IMR-90 (cell line): ENCODE results near the gene ENPEP. TPM values are rescaled to one million over a fixed set of nuclear protein-coding genes. Genes with fewer than 3 reads are reported as not detected.

ENCODE experiments used
- ATAC-seq: fragments of 200-7000 bp; cut with Tn5 transposase; 2 replicates; pipeline ENCODE4 v1.9.1; 2020; ENCODE audit warnings: low read depth, mild to moderate bottlenecking, moderate library complexity
- BruUV-seq: library from RNA; stranded (reverse); fragments of 400-500 nt; replicated peaks from 2 replicates; lab custom pipeline; 2021; lab: Mats Ljungman, UMichigan
- CTCF ChIA-PET: fragments of 300-600 bp; formaldehyde crosslinking; extraction: SDS; loops from one replicate; lab custom pipeline; 2021; ENCODE audit warnings: antibody characterized with exemption; lab: Yijun Ruan, JAX
- POLR2A ChIA-PET: fragments of 300-600 bp; sonication (Branson Sonifier 250); formaldehyde crosslinking; loops from one replicate; lab custom pipeline; 2022; ENCODE audit warnings: antibody characterized with exemption; ENCODE audit not compliant: unreplicated experiment; lab: Charles Lee
- DNase-seq: peaks from one replicate; pipeline ENCODE4 v3.0.0; 2013
- H2AFZ ChIP-seq: replicated peaks from 2 replicates; pipeline ENCODE3; 2013; ENCODE audit warnings: low read length, mild to moderate bottlenecking; ENCODE audit not compliant: poor library complexity
- H2AK5ac ChIP-seq: 2 replicates; pipeline ENCODE4 v1.6.1; 2013; ENCODE audit warnings: low read depth, low read length, inconsistent platforms
- H2AK9ac ChIP-seq: replicated peaks from 2 replicates; pipeline ENCODE3; 2013; ENCODE audit warnings: mild to moderate bottlenecking, low read depth, low read length, moderate library complexity; ENCODE audit not compliant: poor library complexity
- H2BK120ac ChIP-seq: 2 replicates; pipeline ENCODE4 v1.6.1; 2013; ENCODE audit warnings: low read depth, low read length, inconsistent platforms
- H2BK15ac ChIP-seq: 3 replicates; pipeline ENCODE4 v1.6.1; 2013; ENCODE audit warnings: low read depth, low read length, inconsistent platforms
- H2BK20ac ChIP-seq: 2 replicates; pipeline ENCODE4 v1.6.1; 2013; ENCODE audit warnings: low read depth, mild to moderate bottlenecking, inconsistent platforms, low read length, moderate library complexity
- H2BK5ac ChIP-seq: 2 replicates; pipeline ENCODE4 v1.6.1; 2013; ENCODE audit warnings: mild to moderate bottlenecking, low read depth, low read length, inconsistent platforms; ENCODE audit not compliant: poor library complexity, severe bottlenecking
- H3K14ac ChIP-seq: replicated peaks from 2 replicates; pipeline ENCODE4 v1.6.1; 2013; ENCODE audit warnings: low read depth, low read length, inconsistent platforms
- H3K18ac ChIP-seq: 2 replicates; pipeline ENCODE4 v1.6.1; 2013; ENCODE audit warnings: low read depth, low read length, control low read depth
- H3K23ac ChIP-seq: 2 replicates; pipeline ENCODE4 v1.6.1; 2013; ENCODE audit warnings: low read depth, low read length, inconsistent platforms
- H3K27ac ChIP-seq: 2 replicates; pipeline ENCODE4 v1.5.1; 2013; ENCODE audit warnings: mild to moderate bottlenecking, control low read depth, low read length; ENCODE audit not compliant: insufficient read depth
- H3K27me3 ChIP-seq: 2 replicates; pipeline ENCODE4 v1.6.1; 2013; ENCODE audit warnings: low read length; ENCODE audit not compliant: control insufficient read depth, insufficient read depth
- H3K36me3 ChIP-seq: 2 replicates; pipeline ENCODE4 v1.6.1; 2013; ENCODE audit warnings: low read length, mixed read lengths; ENCODE audit not compliant: control insufficient read depth, insufficient read depth
- H3K4ac ChIP-seq: 2 replicates; pipeline ENCODE4 v1.6.1; 2013; ENCODE audit warnings: low read depth, low read length, inconsistent platforms
- H3K4me1 ChIP-seq: 2 replicates; pipeline ENCODE4 v1.6.1; 2013; ENCODE audit warnings: low read length, mixed read lengths; ENCODE audit not compliant: control insufficient read depth, insufficient read depth
- H3K4me2 ChIP-seq: 2 replicates; pipeline ENCODE4 v1.6.1; 2013; ENCODE audit warnings: low read depth, mild to moderate bottlenecking, control low read depth, low read length, moderate library complexity
- H3K4me3 ChIP-seq: 2 replicates; pipeline ENCODE4 v1.5.1; 2013; ENCODE audit warnings: low read depth, mild to moderate bottlenecking, control low read depth, low read length, moderate library complexity; ENCODE audit not compliant: insufficient read depth
- H3K56ac ChIP-seq: 2 replicates; pipeline ENCODE4 v1.6.1; 2013; ENCODE audit warnings: low read length, inconsistent platforms; ENCODE audit not compliant: insufficient read depth; ENCODE audit errors: extremely low read depth
- H3K79me1 ChIP-seq, 2 experiments: 2 replicates each; pipeline ENCODE4 v1.6.1; 2013; ENCODE audit warnings: low read length in 2 of 2, inconsistent platforms in 1 of 2, low read depth in 1 of 2
- H3K9ac ChIP-seq: 2 replicates; pipeline ENCODE4 v1.6.1; 2013; ENCODE audit warnings: low read depth, low read length, control low read depth
- H3K9me1 ChIP-seq: 2 replicates; pipeline ENCODE4 v1.6.1; 2013; ENCODE audit warnings: low read length, inconsistent platforms; ENCODE audit not compliant: insufficient read depth
- H3K9me3 ChIP-seq: 2 replicates; pipeline ENCODE4 v1.6.1; 2013; ENCODE audit warnings: low read length; ENCODE audit not compliant: control insufficient read depth, insufficient read depth
- H4K20me1 ChIP-seq: 2 replicates; pipeline ENCODE4 v1.6.1; 2013; ENCODE audit warnings: low read length, inconsistent platforms; ENCODE audit not compliant: insufficient read depth
- H4K5ac ChIP-seq: 2 replicates; pipeline ENCODE4 v1.6.1; 2013; ENCODE audit warnings: mild to moderate bottlenecking, low read depth, low read length, control low read depth
- H4K8ac ChIP-seq, 2 experiments: 2 replicates each; pipeline ENCODE4 v1.6.1; 2013; ENCODE audit warnings: low read depth in 2 of 2, low read length in 2 of 2, control low read depth in 1 of 2, inconsistent platforms in 1 of 2
- H4K91ac ChIP-seq: 2 replicates; pipeline ENCODE4 v1.6.1; 2013; ENCODE audit warnings: low read depth, low read length, inconsistent platforms; ENCODE audit not compliant: insufficient read depth
- BHLHE40 ChIP-seq: fragments of 150-350 bp; IDR thresholded peaks from 2 replicates; pipeline ENCODE4 v1.6.1; 2016; ENCODE audit warnings: mild to moderate bottlenecking, low read depth, low read length
- CEBPB ChIP-seq: IDR thresholded peaks from 2 replicates; pipeline ENCODE4 v1.6.1; 2012; ENCODE audit warnings: low read depth, low read length, improper control_type of control experiment
- CHD1 ChIP-seq: IDR thresholded peaks from 2 replicates; pipeline ENCODE4 v1.6.1; 2012; ENCODE audit warnings: low read depth, low read length, improper control_type of control experiment
- FOS ChIP-seq: fragments of 150-350 bp; IDR thresholded peaks from 2 replicates; pipeline ENCODE4 v1.6.1; 2016; ENCODE audit warnings: low read depth, low read length
- MAFK ChIP-seq: IDR thresholded peaks from 2 replicates; pipeline ENCODE4 v1.6.1; 2012; ENCODE audit warnings: low read depth, low read length, improper control_type of control experiment
- MXI1 ChIP-seq: IDR thresholded peaks from 2 replicates; pipeline ENCODE4 v1.6.1; 2012; ENCODE audit warnings: low read depth, mild to moderate bottlenecking, low read length, moderate library complexity, borderline replicate concordance
- NFE2L2 ChIP-seq: fragments of 150-350 bp; IDR thresholded peaks from 2 replicates; pipeline ENCODE4 v1.6.1; 2016; ENCODE audit warnings: low read depth, mild to moderate bottlenecking, low read length
- POLR2A ChIP-seq: IDR thresholded peaks from 2 replicates; pipeline ENCODE4 v1.6.1; 2012; ENCODE audit warnings: mild to moderate bottlenecking, low read depth, low read length
- RAD21 ChIP-seq: IDR thresholded peaks from 2 replicates; pipeline ENCODE4 v1.6.1; 2012; ENCODE audit warnings: low read length, improper control_type of control experiment
- RCOR1 ChIP-seq: IDR thresholded peaks from 2 replicates; pipeline ENCODE4 v1.6.1; 2012; ENCODE audit warnings: mild to moderate bottlenecking, low read length, improper control_type of control experiment; ENCODE audit not compliant: insufficient replicate concordance
- RFX5 ChIP-seq: IDR thresholded peaks from 2 replicates; pipeline ENCODE4 v1.8.0; 2012; ENCODE audit warnings: low read depth, mild to moderate bottlenecking, low read length, moderate library complexity
- SMC3 ChIP-seq: fragments of 150-350 bp; IDR thresholded peaks from 2 replicates; pipeline ENCODE4 v1.6.1; 2016; ENCODE audit warnings: low read depth, mild to moderate bottlenecking, antibody characterized with exemption, low read length, moderate library complexity
- WGBS, 2 experiments: methylation state at CpG; one replicate each; pipeline versions ENCODE4 v1.1.5 to v1.1.7; 2013; ENCODE audit warnings: missing lambda C conversion rate in 2 of 2; ENCODE audit not compliant: insufficient read length in 1 of 2; ENCODE audit errors: extremely low coverage in 2 of 2; 5-methylcytosine and 5-hydroxymethylcytosine counted together
- dilution Hi-C: fragments of 300-500 bp; cut with HindIII; formaldehyde crosslinking; loops from one replicate; pipeline ENCODE4 v1.14.3; 2018; ENCODE audit warnings: low sequenced_read_pairs; ENCODE audit not compliant: unreplicated experiment
- in situ Hi-C: fragments of 300-500 bp; cut with MboI; formaldehyde crosslinking; loops from 3 replicates; pipeline ENCODE4 v1.14.3; 2019; ENCODE audit warnings: low sequenced_read_pairs, inconsistent platforms, mixed read lengths
- intact Hi-C: fragments of 100-400 bp; cut with micrococcal nuclease; formaldehyde crosslinking; loops from 2 replicates; pipeline ENCODE4 v1.10.0; 2022
- polyA plus RNA-seq, 3 experiments: library from polyadenylated mRNA; depleted of rRNA; stranded (reverse); fragments of >200 nt; gene quantifications; 2 replicates each; pipeline ENCODE4 v1.2.3, GENCODE V29; 2012; ENCODE audit warnings: low replicate concordance in 1 of 3
- total RNA-seq: library from RNA; depleted of rRNA; stranded (reverse); fragments of >200 nt; gene quantifications from 2 replicates; pipeline ENCODE4 v1.2.3, GENCODE V29; 2012
- TF ChIP-seq, protein P1 (sequence below): fragments of 150-350 bp; IDR thresholded peaks from 2 replicates; pipeline ENCODE4 v1.6.1; 2017; ENCODE audit warnings: mild to moderate bottlenecking, antibody characterized with exemption, low read length, low read depth
- TF ChIP-seq, protein P2 (sequence below): fragments of 150-350 bp; IDR thresholded peaks from 2 replicates; pipeline ENCODE4 v1.6.1; 2016; ENCODE audit warnings: low read depth, mild to moderate bottlenecking, low read length, moderate library complexity, borderline replicate concordance
- TF ChIP-seq, protein P3 (sequence below): conservative IDR thresholded peaks from 2 replicates; pipeline ENCODE4 v1.5.1; 2012; ENCODE audit warnings: mild to moderate bottlenecking, low read depth, low read length, improper control_type of control experiment

The ENPEP gene
- total and polyA plus RNA-seq, 2 of the 4 experiments (the other 2 are of a cell fraction), result 0.12 to 0.18 TPM

GRCh38 chr4:110467400-110467799 is 8.6 kb upstream of the ENPEP start:
- Histone ChIP-seq H3K4ac (no peak overlapping the region), H2BK120ac (no peak overlapping the region), H3K4me3 (no peak overlapping the region), H3K9me1 (no peaks in the 10 kb centered on the region), H2BK20ac (no peak overlapping the region), H4K20me1 (no peaks in the 10 kb centered on the region), H4K5ac (no peak overlapping the region), H3K4me1 (no peaks in the 10 kb centered on the region), H2AK9ac (no peak overlapping the region), H3K23ac (no peak overlapping the region), H3K79me1 (no peaks in the 10 kb centered on the region), H2AK5ac (no peak overlapping the region), H2AFZ (no peak overlapping the region), H3K4me2 (no peak overlapping the region), H3K27ac (no peak overlapping the region), H2BK5ac (no peak overlapping the region), H3K56ac (no peak overlapping the region), H3K18ac (no peak overlapping the region), H3K14ac (no peak overlapping the region), H2BK15ac (no peak overlapping the region), H3K9me3 (peaks cover 2% of the 10 kb centered on the region; the same call in 1 of the 2 replicates), H4K91ac (no peak overlapping the region), H3K27me3 (no peaks in the 10 kb centered on the region), H4K8ac (no peak overlapping the region), H3K36me3 (no peaks in the 10 kb centered on the region), H3K9ac (no peak overlapping the region)
- whole genome bisulfite sequencing, 2 experiments, result 67% methylated on average over 1 of the region's 5 CpGs; no CpG with 5 or more reads in 1 of the 2 experiments
- POLR2A ChIA-PET, result no interaction called here
- CTCF ChIA-PET, result no interaction called here
- in situ Hi-C loops, result no loop called here
- TF ChIP-seq RCOR1, result no peak
- TF ChIP-seq NFE2L2, result no peak
- TF ChIP-seq CHD1, result no peak
- TF ChIP-seq BHLHE40, result no peak
- TF ChIP-seq, protein P1, sequence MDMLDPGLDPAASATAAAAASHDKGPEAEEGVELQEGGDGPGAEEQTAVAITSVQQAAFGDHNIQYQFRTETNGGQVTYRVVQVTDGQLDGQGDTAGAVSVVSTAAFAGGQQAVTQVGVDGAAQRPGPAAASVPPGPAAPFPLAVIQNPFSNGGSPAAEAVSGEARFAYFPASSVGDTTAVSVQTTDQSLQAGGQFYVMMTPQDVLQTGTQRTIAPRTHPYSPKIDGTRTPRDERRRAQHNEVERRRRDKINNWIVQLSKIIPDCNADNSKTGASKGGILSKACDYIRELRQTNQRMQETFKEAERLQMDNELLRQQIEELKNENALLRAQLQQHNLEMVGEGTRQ, result no peak
- no peak for TF ChIP-seq FOS
- TF ChIP-seq POLR2A, result no peak
- TF ChIP-seq, protein P2, sequence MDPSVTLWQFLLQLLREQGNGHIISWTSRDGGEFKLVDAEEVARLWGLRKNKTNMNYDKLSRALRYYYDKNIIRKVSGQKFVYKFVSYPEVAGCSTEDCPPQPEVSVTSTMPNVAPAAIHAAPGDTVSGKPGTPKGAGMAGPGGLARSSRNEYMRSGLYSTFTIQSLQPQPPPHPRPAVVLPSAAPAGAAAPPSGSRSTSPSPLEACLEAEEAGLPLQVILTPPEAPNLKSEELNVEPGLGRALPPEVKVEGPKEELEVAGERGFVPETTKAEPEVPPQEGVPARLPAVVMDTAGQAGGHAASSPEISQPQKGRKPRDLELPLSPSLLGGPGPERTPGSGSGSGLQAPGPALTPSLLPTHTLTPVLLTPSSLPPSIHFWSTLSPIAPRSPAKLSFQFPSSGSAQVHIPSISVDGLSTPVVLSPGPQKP, result no peak
- no peak for TF ChIP-seq MXI1
- no peak for TF ChIP-seq SMC3
- no peak for TF ChIP-seq CEBPB
- TF ChIP-seq, protein P3, sequence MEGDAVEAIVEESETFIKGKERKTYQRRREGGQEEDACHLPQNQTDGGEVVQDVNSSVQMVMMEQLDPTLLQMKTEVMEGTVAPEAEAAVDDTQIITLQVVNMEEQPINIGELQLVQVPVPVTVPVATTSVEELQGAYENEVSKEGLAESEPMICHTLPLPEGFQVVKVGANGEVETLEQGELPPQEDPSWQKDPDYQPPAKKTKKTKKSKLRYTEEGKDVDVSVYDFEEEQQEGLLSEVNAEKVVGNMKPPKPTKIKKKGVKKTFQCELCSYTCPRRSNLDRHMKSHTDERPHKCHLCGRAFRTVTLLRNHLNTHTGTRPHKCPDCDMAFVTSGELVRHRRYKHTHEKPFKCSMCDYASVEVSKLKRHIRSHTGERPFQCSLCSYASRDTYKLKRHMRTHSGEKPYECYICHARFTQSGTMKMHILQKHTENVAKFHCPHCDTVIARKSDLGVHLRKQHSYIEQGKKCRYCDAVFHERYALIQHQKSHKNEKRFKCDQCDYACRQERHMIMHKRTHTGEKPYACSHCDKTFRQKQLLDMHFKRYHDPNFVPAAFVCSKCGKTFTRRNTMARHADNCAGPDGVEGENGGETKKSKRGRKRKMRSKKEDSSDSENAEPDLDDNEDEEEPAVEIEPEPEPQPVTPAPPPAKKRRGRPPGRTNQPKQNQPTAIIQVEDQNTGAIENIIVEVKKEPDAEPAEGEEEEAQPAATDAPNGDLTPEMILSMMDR, result no peak
- no peak for TF ChIP-seq RAD21
- no peak for TF ChIP-seq MAFK
- TF ChIP-seq RFX5, result no peak
- ATAC-seq (no peak), DNase-seq (no peak)
- dilution Hi-C loops, result no loop called here
- no TSS peak for BruUV-seq
- intact Hi-C loops, result no loop called here
